Trophoblast cell (in vitro differentiated cells and primary cell): ENCODE data around the gene MACROD2.

Source experiments
- DNase-seq, 2 donors: peaks; one replicate each; pipeline ENCODE4 v3.0.0-alpha.2; 2016
- H2AFZ ChIP-seq: 2 replicates; pipeline ENCODE4 v1.6.1; 2013; ENCODE audit warnings: low read length, moderate library complexity, mild to moderate bottlenecking; ENCODE audit not compliant: insufficient read depth, poor library complexity
- H2AK5ac ChIP-seq: 2 replicates; pipeline ENCODE4 v1.6.1; 2013; ENCODE audit warnings: mild to moderate bottlenecking, low read length
- H2BK120ac ChIP-seq: 2 replicates; pipeline ENCODE4 v1.6.1; 2013; ENCODE audit warnings: low read length, mild to moderate bottlenecking, moderate library complexity; ENCODE audit not compliant: insufficient read depth, poor library complexity
- H2BK12ac ChIP-seq: 2 replicates; pipeline ENCODE4 v1.6.1; 2013; ENCODE audit warnings: mild to moderate bottlenecking, low read length, moderate library complexity
- H2BK5ac ChIP-seq: 2 replicates; pipeline ENCODE4 v1.6.1; 2013; ENCODE audit warnings: low read length, low read depth, moderate library complexity, mild to moderate bottlenecking; ENCODE audit not compliant: poor library complexity
- H3K14ac ChIP-seq: 2 replicates; pipeline ENCODE4 v1.6.1; 2013; ENCODE audit warnings: mild to moderate bottlenecking, low read length
- H3K18ac ChIP-seq: 2 replicates; pipeline ENCODE4 v1.6.1; 2013; ENCODE audit warnings: mild to moderate bottlenecking, low read length
- H3K23ac ChIP-seq: 2 replicates; pipeline ENCODE4 v1.6.1; 2013; ENCODE audit warnings: low read length
- H3K27ac ChIP-seq: 2 replicates; pipeline ENCODE4 v1.5.1; 2013; ENCODE audit warnings: low read depth, mild to moderate bottlenecking, inconsistent platforms, low read length, moderate library complexity
- H3K27me3 ChIP-seq: 2 replicates; pipeline ENCODE4 v1.6.1; 2013; ENCODE audit warnings: inconsistent platforms, mild to moderate bottlenecking, low read length, moderate library complexity; ENCODE audit not compliant: insufficient read depth
- H3K36me3 ChIP-seq, 2 experiments: 1 replicate in 1 of 2; 2 replicates in 1 of 2; pipeline ENCODE4 v1.6.1; 2013; ENCODE audit warnings: low read length in 2 of 2, mild to moderate bottlenecking in 2 of 2, moderate library complexity in 1 of 2; ENCODE audit not compliant: insufficient read depth in 2 of 2, control insufficient read depth in 1 of 2
- H3K4ac ChIP-seq: 2 replicates; pipeline ENCODE4 v1.6.1; 2013; ENCODE audit warnings: low read depth, mild to moderate bottlenecking, low read length, moderate library complexity
- H3K4me1 ChIP-seq, 2 experiments: 1 replicate in 1 of 2; 2 replicates in 1 of 2; pipeline ENCODE4 v1.6.1; 2013; ENCODE audit warnings: low read length in 2 of 2, mild to moderate bottlenecking in 2 of 2, moderate library complexity in 1 of 2; ENCODE audit not compliant: insufficient read depth in 2 of 2, control insufficient read depth in 1 of 2
- H3K4me2 ChIP-seq: 2 replicates; pipeline ENCODE4 v1.6.1; 2013; ENCODE audit warnings: inconsistent platforms, mild to moderate bottlenecking, low read length, moderate library complexity
- H3K4me3 ChIP-seq: 2 replicates; pipeline ENCODE4 v1.5.1; 2013; ENCODE audit warnings: mild to moderate bottlenecking, low read depth, low read length, inconsistent platforms
- H3K79me1 ChIP-seq: one replicate; pipeline ENCODE4 v1.6.1; 2013; ENCODE audit warnings: low read length
- H3K79me2 ChIP-seq: 2 replicates; pipeline ENCODE4 v1.6.1; 2013; ENCODE audit warnings: low read length, mild to moderate bottlenecking; ENCODE audit not compliant: control insufficient read depth, insufficient read depth, poor library complexity
- H3K9ac ChIP-seq: 2 replicates; pipeline ENCODE4 v1.6.1; 2013; ENCODE audit warnings: mild to moderate bottlenecking, low read length
- H3K9me3 ChIP-seq: 2 replicates; pipeline ENCODE4 v1.6.1; 2013; ENCODE audit warnings: low read depth, mild to moderate bottlenecking, control low read depth, inconsistent platforms, low read length; ENCODE audit not compliant: insufficient read depth
- H4K12ac ChIP-seq: 2 replicates; pipeline ENCODE4 v1.6.1; 2013; ENCODE audit warnings: low read depth, mild to moderate bottlenecking, low read length, moderate library complexity
- H4K8ac ChIP-seq: 2 replicates; pipeline ENCODE4 v1.6.1; 2013; ENCODE audit warnings: low read depth, mild to moderate bottlenecking, low read length, moderate library complexity
- H4K91ac ChIP-seq: one replicate; pipeline ENCODE4 v1.6.1; 2013; ENCODE audit warnings: low read depth, mild to moderate bottlenecking, low read length, moderate library complexity
- WGBS: extraction: QIAGEN DNeasy Blood & Tissue Kit; methylation state at CpG from one replicate; pipeline ENCODE4 v1.1.7; 2013; ENCODE audit warnings: missing lambda C conversion rate; ENCODE audit not compliant: insufficient read length, insufficient coverage; ENCODE audit errors: extremely low coverage; 5-methylcytosine and 5-hydroxymethylcytosine counted together

Gene MACROD2

DNA sequence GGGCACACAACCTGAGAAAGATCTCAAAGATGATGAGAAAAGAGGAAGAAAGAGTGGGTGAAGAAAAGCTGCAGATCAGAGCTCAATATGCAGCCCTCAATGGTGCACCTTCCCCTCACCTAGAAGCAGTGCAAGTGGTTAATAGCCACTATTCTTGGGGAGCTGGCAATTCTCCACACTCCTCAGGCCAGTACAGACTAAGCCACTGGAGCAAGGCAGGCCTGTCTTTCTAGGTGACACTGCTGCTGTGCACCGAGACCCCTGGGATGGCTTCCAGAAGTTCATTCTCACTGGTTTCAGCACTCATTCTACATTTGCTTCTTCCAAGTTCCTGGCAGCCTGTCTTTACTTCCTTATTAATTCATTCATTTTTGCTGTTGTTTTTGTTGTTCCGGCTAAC lies 1604.6 kb downstream of the MACROD2 start:
- peaks cover 0 to 4% of the 10 kb centered on the region in 2 experiments for H3K4me1 ChIP-seq
- H2BK120ac ChIP-seq = no peak overlapping the region
- no peak overlapping the region for H2AFZ ChIP-seq
- no peak overlapping the region for H4K91ac ChIP-seq
- no peaks in the 10 kb centered on the region for H3K36me3 ChIP-seq
- H3K4me2 ChIP-seq = no peak overlapping the region
- H3K9ac ChIP-seq = no peak overlapping the region
- no peak overlapping the region for H3K4me3 ChIP-seq
- no peak overlapping the region for H3K4ac ChIP-seq
- no peak overlapping the region for H2BK12ac ChIP-seq
- H4K8ac ChIP-seq = no peak overlapping the region
- no CpG with 5 or more reads among the region's 2 CpGs for WGBS
- no peaks in the 10 kb centered on the region for H3K9me3 ChIP-seq
- H3K27me3 ChIP-seq = no peaks in the 10 kb centered on the region
- H4K12ac ChIP-seq = no peak overlapping the region
- no peak overlapping the region for H2BK5ac ChIP-seq
- H3K79me2 ChIP-seq = no peaks in the 10 kb centered on the region
- peaks cover 2% of the 10 kb centered on the region for H3K79me1 ChIP-seq
- no peak overlapping the region for H3K27ac ChIP-seq
- H2AK5ac ChIP-seq = no peak overlapping the region
- H3K23ac ChIP-seq = no peak overlapping the region
- DNase-seq = no peak
- no peak overlapping the region for H3K18ac ChIP-seq
- H3K14ac ChIP-seq = no peak overlapping the region

DNA sequence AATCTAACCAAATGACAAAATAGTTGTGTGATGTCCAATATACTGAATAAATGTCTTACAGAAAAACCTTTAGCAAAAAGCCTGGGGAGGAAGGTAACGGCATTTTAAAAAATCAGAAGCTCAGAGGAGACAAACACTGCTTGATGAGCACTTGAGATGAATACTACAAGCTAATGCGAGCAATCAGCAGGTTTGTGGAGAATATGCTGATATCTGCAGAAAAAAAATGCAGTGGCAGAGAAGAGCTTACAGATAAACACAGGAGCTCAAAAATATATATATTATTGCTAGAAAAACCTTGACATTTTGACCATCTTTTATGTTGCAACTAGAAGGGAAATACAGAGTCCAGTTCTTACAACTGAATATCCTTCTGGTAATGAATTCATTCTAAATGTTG lies 1605.2 kb downstream of the MACROD2 start:
- H3K79me1 ChIP-seq = peaks cover 2% of the 10 kb centered on the region
- no peak overlapping the region for H3K9ac ChIP-seq
- H3K9me3 ChIP-seq = no peaks in the 10 kb centered on the region
- H4K12ac ChIP-seq = no peak overlapping the region
- peaks cover 0 to 4% of the 10 kb centered on the region in 2 experiments for H3K4me1 ChIP-seq
- no peak overlapping the region for H3K27ac ChIP-seq
- H3K79me2 ChIP-seq = no peaks in the 10 kb centered on the region
- no peaks in the 10 kb centered on the region for H3K36me3 ChIP-seq
- H3K23ac ChIP-seq = no peak overlapping the region
- no peak for DNase-seq
- no peak overlapping the region for H3K4me3 ChIP-seq
- no peak overlapping the region for H2BK12ac ChIP-seq
- no peak overlapping the region for H2BK5ac ChIP-seq
- H3K4ac ChIP-seq = no peak overlapping the region
- no peak overlapping the region for H3K14ac ChIP-seq
- H3K27me3 ChIP-seq = no peaks in the 10 kb centered on the region
- no peak overlapping the region for H4K8ac ChIP-seq
- no peak overlapping the region for H3K18ac ChIP-seq
- H3K4me2 ChIP-seq = no peak overlapping the region
- H2AK5ac ChIP-seq = no peak overlapping the region
- WGBS = no CpG with 5 or more reads among the region's 2 CpGs
- H2AFZ ChIP-seq = no peak overlapping the region
- no peak overlapping the region for H4K91ac ChIP-seq
- no peak overlapping the region for H2BK120ac ChIP-seq

DNA sequence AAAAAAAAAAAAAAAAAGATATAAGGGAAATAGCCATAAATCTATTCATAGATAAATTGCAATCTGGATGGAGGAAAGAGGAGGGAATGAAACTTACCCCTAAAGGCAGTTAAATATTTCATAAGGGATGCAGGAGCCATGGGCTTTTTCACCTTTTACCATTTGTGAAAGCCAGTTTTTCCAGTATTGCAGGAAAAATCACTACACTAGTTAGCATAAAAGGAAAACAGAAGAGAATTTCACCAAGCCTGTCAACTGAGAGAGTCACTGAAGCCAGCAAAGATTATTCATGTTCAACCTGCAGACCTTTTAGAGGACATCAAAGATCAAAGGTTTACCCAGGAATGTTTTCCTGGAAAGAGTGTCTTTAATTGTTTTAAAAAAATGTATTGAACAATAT lies 1608.2 kb downstream of the MACROD2 start:
- Histone ChIP-seq H3K27ac (no peak overlapping the region), H2BK120ac (no peak overlapping the region), H3K4me1 (peaks cover 0 to 4% of the 10 kb centered on the region in 2 experiments), H2AK5ac (no peak overlapping the region), H3K4me2 (no peak overlapping the region), H4K12ac (no peak overlapping the region), H4K91ac (no peak overlapping the region), H2BK12ac (no peak overlapping the region), H3K18ac (no peak overlapping the region), H3K9ac (no peak overlapping the region), H3K79me1 (peaks cover 2% of the 10 kb centered on the region), H3K36me3 (no peaks in the 10 kb centered on the region), H2BK5ac (no peak overlapping the region), H2AFZ (no peak overlapping the region), H3K23ac (no peak overlapping the region), H3K14ac (no peak overlapping the region), H3K27me3 (no peaks in the 10 kb centered on the region), H3K9me3 (no peaks in the 10 kb centered on the region), H3K79me2 (no peaks in the 10 kb centered on the region), H4K8ac (no peak overlapping the region), H3K4ac (no peak overlapping the region), H3K4me3 (no peak overlapping the region)
- peak; percentile 40 to 87 for DNase-seq

DNA sequence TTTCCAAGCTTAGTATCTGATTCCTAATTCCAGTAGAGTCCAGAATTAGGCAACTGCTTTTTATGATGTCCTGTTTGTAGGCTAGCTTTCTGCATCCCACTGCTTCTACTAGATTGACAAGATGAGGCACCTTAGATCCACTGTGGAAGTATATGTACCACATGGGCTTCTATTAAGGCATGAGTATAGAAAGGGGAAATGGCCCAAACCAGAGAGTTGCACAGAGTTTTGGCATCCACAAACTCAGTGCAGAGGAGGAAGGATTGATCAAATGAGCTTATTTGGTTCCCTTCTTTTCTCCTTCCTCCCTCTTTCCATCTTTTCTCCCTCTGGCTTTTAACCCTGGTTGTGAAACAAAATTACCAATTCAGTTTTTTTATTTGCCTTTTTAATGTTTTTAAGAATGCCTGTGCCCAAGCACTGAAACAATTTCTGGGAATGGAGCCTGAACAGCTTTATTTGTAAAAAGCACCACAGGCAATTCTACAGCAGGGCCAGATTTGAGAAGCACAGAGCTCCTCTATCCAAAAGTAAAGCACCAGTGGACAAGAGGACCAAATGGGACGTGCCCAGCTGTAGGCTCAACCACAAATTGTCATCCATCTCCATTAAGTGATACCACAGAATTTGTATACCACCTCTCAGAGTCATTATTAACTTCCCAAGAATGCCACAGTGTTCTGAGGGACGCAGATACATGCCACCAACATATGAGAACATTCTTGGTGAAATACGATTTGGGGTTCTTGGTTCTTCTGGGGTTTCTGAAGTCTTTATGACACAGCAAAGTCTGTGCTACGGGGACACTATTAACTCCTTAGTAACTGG lies 1608.9 kb downstream of the MACROD2 start:
- Histone ChIP-seq H3K9me3 (no peaks in the 10 kb centered on the region), H3K4ac (no peak overlapping the region), H3K36me3 (no peaks in the 10 kb centered on the region), H3K27ac (no peak overlapping the region), H3K9ac (no peak overlapping the region), H4K8ac (no peak overlapping the region), H4K91ac (no peak overlapping the region), H3K79me1 (peaks cover 2% of the 10 kb centered on the region), H2BK5ac (no peak overlapping the region), H3K79me2 (no peaks in the 10 kb centered on the region), H2AFZ (no peak overlapping the region), H3K4me3 (no peak overlapping the region), H3K4me2 (no peak overlapping the region), H2AK5ac (no peak overlapping the region), H3K4me1 (peaks cover 0 to 4% of the 10 kb centered on the region in 2 experiments), H3K27me3 (no peaks in the 10 kb centered on the region), H2BK120ac (no peak overlapping the region), H3K14ac (no peak overlapping the region), H3K23ac (no peak overlapping the region), H3K18ac (no peak overlapping the region), H2BK12ac (no peak overlapping the region), H4K12ac (no peak overlapping the region)
- no peak for DNase-seq
- no CpG with 5 or more reads among the region's 4 CpGs for WGBS
